ENCODE data around the gene S100B.

- TF ChIP-seq, protein P1, sequence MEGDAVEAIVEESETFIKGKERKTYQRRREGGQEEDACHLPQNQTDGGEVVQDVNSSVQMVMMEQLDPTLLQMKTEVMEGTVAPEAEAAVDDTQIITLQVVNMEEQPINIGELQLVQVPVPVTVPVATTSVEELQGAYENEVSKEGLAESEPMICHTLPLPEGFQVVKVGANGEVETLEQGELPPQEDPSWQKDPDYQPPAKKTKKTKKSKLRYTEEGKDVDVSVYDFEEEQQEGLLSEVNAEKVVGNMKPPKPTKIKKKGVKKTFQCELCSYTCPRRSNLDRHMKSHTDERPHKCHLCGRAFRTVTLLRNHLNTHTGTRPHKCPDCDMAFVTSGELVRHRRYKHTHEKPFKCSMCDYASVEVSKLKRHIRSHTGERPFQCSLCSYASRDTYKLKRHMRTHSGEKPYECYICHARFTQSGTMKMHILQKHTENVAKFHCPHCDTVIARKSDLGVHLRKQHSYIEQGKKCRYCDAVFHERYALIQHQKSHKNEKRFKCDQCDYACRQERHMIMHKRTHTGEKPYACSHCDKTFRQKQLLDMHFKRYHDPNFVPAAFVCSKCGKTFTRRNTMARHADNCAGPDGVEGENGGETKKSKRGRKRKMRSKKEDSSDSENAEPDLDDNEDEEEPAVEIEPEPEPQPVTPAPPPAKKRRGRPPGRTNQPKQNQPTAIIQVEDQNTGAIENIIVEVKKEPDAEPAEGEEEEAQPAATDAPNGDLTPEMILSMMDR (IDR thresholded peaks at IDR 0.05), result no peak
- TF ChIP-seq POLR2A (IDR thresholded peaks at IDR 0.05) (no peak), EP300 (IDR thresholded peaks at IDR 0.05) (no peak), POLR2AphosphoS5 (IDR thresholded peaks at IDR 0.05) (no peak)
These were observed at the start of gene S100B for GRCh38 chr21:46604975-46605766.

Measured in stomach (tissue), 4 donors.